Mucosa of stomach (tissue), 1 donor: ENCODE measurements around the gene KLF4.

Source experiments
- H3K27me3 ChIP-seq: one replicate; pipeline ENCODE4 v1.7.0; 2013; ENCODE audit warnings: mild to moderate bottlenecking, low read length; ENCODE audit not compliant: control insufficient read depth, insufficient read depth
- H3K36me3 ChIP-seq: one replicate; pipeline ENCODE4 v1.7.0; 2013; ENCODE audit warnings: low read length; ENCODE audit not compliant: control insufficient read depth, insufficient read depth
- H3K4me1 ChIP-seq: one replicate; pipeline ENCODE4 v1.7.0; 2013; ENCODE audit warnings: mild to moderate bottlenecking, low read length; ENCODE audit not compliant: control insufficient read depth, insufficient read depth
- H3K4me3 ChIP-seq: one replicate; pipeline ENCODE4 v1.7.0; 2013; ENCODE audit warnings: low read length
- H3K9ac ChIP-seq: one replicate; pipeline ENCODE4 v1.7.0; 2013; ENCODE audit warnings: mild to moderate bottlenecking, low read length, moderate library complexity
- H3K9me3 ChIP-seq: one replicate; pipeline ENCODE4 v1.7.0; 2013; ENCODE audit warnings: mild to moderate bottlenecking, low read length, moderate library complexity; ENCODE audit not compliant: control insufficient read depth
- donor health status: Pancreatic carcinoma.

The KLF4 gene

DNA sequence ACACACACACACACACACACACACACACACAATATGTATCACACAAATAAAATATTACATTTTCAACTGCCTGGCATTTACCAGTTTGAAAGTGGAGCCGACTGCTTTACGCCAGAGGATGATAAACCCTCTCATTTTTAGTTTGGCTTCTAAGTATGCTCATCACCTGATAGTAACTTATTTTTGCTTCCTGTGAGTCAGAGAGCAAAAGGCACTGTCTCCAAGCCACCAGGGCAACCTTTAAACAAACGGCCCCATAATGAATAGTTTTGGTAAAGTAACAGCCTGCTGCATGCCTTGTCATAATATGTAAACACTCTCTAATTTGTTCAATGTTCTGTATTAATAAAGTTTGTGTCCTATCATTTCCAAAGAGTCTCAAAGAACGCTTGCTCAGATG lies 26.9 kb downstream of the KLF4 start:
- Histone ChIP-seq H3K9ac (no peak overlapping the region), H3K27me3 (peaks cover 5% of the 10 kb centered on the region), H3K4me3 (no peak overlapping the region), H3K4me1 (peaks cover 8% of the 10 kb centered on the region), H3K9me3 (no peaks in the 10 kb centered on the region), H3K36me3 (no peaks in the 10 kb centered on the region)

DNA sequence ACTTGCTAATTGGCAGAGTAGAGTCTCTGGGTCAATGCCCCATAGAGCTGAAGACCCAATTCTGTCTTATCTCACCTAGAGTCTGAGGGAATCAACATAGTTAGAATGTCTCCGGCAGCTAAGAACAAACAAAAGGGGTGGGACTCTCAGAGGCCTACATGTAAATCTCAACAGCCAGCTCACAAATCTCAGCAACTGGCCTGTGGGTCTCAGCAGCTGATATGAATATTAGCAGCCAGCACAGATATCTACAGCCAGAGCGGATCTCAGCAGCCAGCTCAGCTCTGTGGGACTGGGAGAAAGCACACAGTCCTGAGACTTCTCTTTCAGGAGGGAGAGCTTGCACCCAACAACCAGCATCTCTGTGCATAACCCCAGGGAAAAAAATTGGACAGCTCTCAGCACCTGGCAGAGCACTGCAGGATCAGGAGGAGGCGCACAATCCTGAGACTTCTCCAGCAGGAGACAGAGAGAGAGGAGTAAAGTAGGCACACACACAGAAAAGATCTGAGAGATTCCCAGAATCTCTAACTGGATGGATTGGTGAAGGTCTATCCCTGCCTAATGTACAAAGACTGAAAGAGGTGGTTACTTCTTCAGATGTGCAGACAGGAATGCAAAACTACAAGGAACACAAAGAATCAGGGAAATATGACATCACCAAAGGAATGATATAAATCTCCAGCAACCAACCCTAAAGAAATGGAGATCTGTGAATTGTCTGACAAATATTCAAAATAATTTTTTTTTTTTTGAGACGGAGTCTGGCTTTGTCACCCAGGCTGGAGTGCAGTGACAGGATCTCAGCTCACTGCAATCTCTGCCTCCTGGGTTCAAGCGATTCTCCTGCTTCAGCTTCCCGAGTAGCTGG lies 29.2 kb downstream of the KLF4 start:
- peaks cover 12% of the 10 kb centered on the region for H3K4me1 ChIP-seq
- no peaks in the 10 kb centered on the region for H3K27me3 ChIP-seq
- H3K9ac ChIP-seq = no peak overlapping the region
- no peaks in the 10 kb centered on the region for H3K9me3 ChIP-seq
- H3K4me3 ChIP-seq = no peak overlapping the region
- H3K36me3 ChIP-seq = no peaks in the 10 kb centered on the region

DNA sequence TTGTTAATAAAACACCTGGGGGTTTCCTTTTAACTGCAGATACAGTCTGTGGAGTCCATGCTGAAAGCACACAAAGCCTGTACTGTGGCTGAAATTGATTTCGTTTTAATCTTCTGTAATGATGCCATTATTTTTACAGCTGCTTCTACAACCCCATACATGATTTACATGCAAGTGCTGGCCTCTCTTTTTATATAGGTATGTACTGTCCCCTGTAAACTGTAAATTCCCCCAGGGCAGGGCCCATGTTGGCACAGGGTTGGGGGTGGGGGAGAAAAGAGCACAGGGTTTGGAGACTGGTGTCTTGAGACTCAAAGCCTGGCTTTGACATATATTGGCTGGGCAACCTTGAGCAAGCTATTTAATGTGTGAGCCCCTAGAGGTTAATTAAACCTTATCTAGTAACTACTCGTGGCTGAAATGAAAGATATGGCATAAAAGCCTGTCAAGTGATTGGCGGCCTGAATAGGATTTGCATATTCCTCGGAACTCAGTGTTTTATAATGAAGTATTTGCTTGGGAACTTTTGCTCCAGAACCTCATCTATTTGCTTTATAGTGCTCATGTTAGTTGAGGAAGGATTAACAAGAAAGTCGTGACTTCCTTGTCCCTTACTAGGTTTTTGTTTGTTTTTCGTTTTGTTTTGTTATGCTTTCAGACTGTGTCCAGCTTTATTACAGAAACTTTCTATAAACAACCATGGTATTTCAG lies 34.0 kb downstream of the KLF4 start:
- Histone ChIP-seq H3K27me3 (no peaks in the 10 kb centered on the region), H3K4me1 (peaks cover 13% of the 10 kb centered on the region), H3K9me3 (no peaks in the 10 kb centered on the region), H3K4me3 (no peak overlapping the region), H3K36me3 (no peaks in the 10 kb centered on the region), H3K9ac (no peak overlapping the region)

GRCh38 chr9:107453479-107453878 lies 36.1 kb downstream of the KLF4 start:
- Histone ChIP-seq H3K36me3 (no peaks in the 10 kb centered on the region), H3K9ac (no peak overlapping the region), H3K27me3 (no peaks in the 10 kb centered on the region), H3K4me3 (no peak overlapping the region), H3K9me3 (no peaks in the 10 kb centered on the region), H3K4me1 (peaks cover 10% of the 10 kb centered on the region)

GRCh38 chr9:107447834-107448233 lies 41.7 kb downstream of the KLF4 start:
- Histone ChIP-seq H3K36me3 (no peaks in the 10 kb centered on the region), H3K4me1 (no peaks in the 10 kb centered on the region), H3K9me3 (no peaks in the 10 kb centered on the region), H3K4me3 (no peak overlapping the region), H3K9ac (no peak overlapping the region), H3K27me3 (no peaks in the 10 kb centered on the region)

DNA sequence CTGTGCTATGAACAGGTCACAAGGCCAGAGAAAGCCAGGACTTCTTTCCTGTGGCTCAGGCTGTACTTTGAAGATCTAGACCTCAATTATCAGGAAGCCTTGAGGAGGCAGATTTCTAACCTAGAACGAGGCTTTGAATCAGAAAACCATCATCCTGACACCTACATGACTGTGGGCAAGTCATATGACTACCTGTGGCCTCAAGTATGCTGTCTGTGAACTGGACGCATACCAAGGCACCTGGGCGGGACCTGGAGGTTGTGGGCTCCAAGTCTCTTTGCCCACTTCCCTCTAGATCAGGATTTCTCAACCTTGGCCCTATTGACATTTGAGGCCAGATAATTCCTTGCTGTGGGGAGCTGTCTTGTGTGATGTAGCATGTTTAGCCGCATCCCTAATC lies 42.5 kb downstream of the KLF4 start:
- Histone ChIP-seq H3K9ac (no peak overlapping the region), H3K4me3 (no peak overlapping the region), H3K36me3 (no peaks in the 10 kb centered on the region), H3K27me3 (no peaks in the 10 kb centered on the region), H3K4me1 (no peaks in the 10 kb centered on the region), H3K9me3 (no peaks in the 10 kb centered on the region)

- Histone ChIP-seq H3K36me3 (no peaks in the 10 kb centered on the region), H3K4me3 (no peak overlapping the region), H3K27me3 (no peaks in the 10 kb centered on the region), H3K9ac (no peak overlapping the region), H3K4me1 (no peaks in the 10 kb centered on the region), H3K9me3 (no peaks in the 10 kb centered on the region)
These were observed 43.1 kb downstream of the KLF4 start for GRCh38 chr9:107446491-107446890.

DNA sequence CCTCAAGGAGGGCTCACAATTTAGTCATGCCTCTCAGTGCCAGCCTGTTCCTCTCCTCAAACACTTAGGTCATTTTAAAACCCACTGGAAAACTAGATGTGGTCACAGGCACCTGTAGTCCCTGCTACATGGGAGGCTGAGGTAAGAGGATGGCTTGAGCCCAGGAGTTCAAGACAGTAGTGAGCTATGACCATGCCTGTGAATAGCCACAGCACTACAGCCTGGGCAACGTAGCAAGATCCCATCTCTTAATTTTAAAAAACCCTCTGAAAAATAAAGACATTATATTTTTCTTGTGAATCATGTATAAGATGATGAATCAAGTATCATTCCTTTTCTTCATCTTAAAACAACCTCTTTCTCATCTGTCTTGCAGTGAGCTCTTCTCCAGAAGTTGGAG lies 45.8 kb downstream of the KLF4 start:
- Histone ChIP-seq H3K9ac (no peak overlapping the region), H3K9me3 (no peaks in the 10 kb centered on the region), H3K4me3 (no peak overlapping the region), H3K27me3 (no peaks in the 10 kb centered on the region), H3K36me3 (no peaks in the 10 kb centered on the region), H3K4me1 (peaks cover 5% of the 10 kb centered on the region)

- Histone ChIP-seq H3K27me3 (no peaks in the 10 kb centered on the region), H3K9ac (no peak overlapping the region), H3K9me3 (no peaks in the 10 kb centered on the region), H3K36me3 (no peaks in the 10 kb centered on the region), H3K4me3 (no peak overlapping the region), H3K4me1 (peaks cover 5% of the 10 kb centered on the region)
These were observed 49.5 kb downstream of the KLF4 start for GRCh38 chr9:107439991-107440456.

- H3K4me3 ChIP-seq = no peak overlapping the region
- peaks cover 5% of the 10 kb centered on the region for H3K4me1 ChIP-seq
These were observed 51.1 kb downstream of the KLF4 start for GRCh38 chr9:107438211-107439031.

DNA sequence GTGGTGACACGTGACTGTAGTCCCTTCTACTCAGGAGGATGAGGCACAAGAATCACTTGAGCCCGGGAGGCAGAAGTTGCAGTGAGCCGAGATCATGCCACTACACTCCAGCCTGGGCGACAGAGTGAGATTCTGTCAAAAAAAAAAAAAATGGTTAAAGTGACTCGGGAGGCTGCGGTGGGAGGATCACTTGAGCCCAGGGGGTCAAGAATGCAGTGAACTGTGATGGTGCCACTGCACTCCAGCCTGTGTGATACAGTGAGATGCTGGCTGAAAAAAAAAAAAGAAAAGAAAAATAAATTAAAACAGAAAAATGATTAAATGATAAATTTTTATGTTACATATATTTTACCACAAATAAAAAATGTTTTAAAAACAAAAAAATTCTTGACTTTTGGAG lies 51.9 kb downstream of the KLF4 start:
- Histone ChIP-seq H3K4me3 (no peak overlapping the region), H3K9me3 (no peaks in the 10 kb centered on the region), H3K27me3 (no peaks in the 10 kb centered on the region), H3K4me1 (peaks cover 5% of the 10 kb centered on the region), H3K36me3 (no peaks in the 10 kb centered on the region), H3K9ac (no peak overlapping the region)

More at GRCh38 chr9:107438211-107439031, 51.1 kb downstream of the KLF4 start:
- no peaks in the 10 kb centered on the region for H3K9me3 ChIP-seq
- no peak overlapping the region for H3K9ac ChIP-seq
- H3K27me3 ChIP-seq = no peaks in the 10 kb centered on the region
- no peaks in the 10 kb centered on the region for H3K36me3 ChIP-seq

GRCh38 chr9:107435415-107435814 lies 54.2 kb downstream of the KLF4 start:
- H3K9me3 ChIP-seq = no peaks in the 10 kb centered on the region
- H3K27me3 ChIP-seq = no peaks in the 10 kb centered on the region
- peaks cover 5% of the 10 kb centered on the region for H3K4me1 ChIP-seq
- no peak overlapping the region for H3K9ac ChIP-seq
- no peak overlapping the region for H3K4me3 ChIP-seq
- no peaks in the 10 kb centered on the region for H3K36me3 ChIP-seq
